H7 (cell line): ENCODE measurements around the gene LRCOL1. TPM values are rescaled to one million over a fixed set of nuclear protein-coding genes. Genes with fewer than 3 reads are reported as not detected.

Experiments
- DNase-seq: peaks from one replicate; pipeline ENCODE4 v3.0.0; 2012
- H3K27me3 ChIP-seq: 2 replicates; pipeline ENCODE4 v1.6.0; 2011; ENCODE audit warnings: mild to moderate bottlenecking, low read length; ENCODE audit not compliant: control insufficient read depth, insufficient read depth
- H3K36me3 ChIP-seq: replicated peaks from 2 replicates; pipeline ENCODE4 v1.5.1; 2011; ENCODE audit warnings: low read length; ENCODE audit not compliant: control insufficient read depth, insufficient read depth
- H3K4me3 ChIP-seq: 2 replicates; pipeline ENCODE4 v1.5.1; 2011; ENCODE audit warnings: low read depth, mild to moderate bottlenecking, control low read depth, low read length, moderate library complexity; ENCODE audit not compliant: insufficient read depth
- total RNA-seq: library from RNA; depleted of rRNA; stranded (reverse); fragments of >200 nt; shearing (Covaris generic); gene quantifications from 2 replicates; pipeline ENCODE4 v1.2.3, GENCODE V29; 2014

Gene LRCOL1
- total RNA-seq, 1 experiment from 2014 or later: not detected

- no peaks in the 10 kb centered on the region for H3K27me3 ChIP-seq
- peaks cover 3% of the 10 kb centered on the region for H3K36me3 ChIP-seq
- no peak for DNase-seq
- no peak overlapping the region for H3K4me3 ChIP-seq
Observed at GRCh38 chr12:132568826-132569480, 41.4 kb downstream of the LRCOL1 start.

GRCh38 chr12:132568301-132568700 is 42.1 kb downstream of the LRCOL1 start:
- peaks cover 3% of the 10 kb centered on the region for H3K36me3 ChIP-seq
- no peak overlapping the region for H3K4me3 ChIP-seq
- no peaks in the 10 kb centered on the region for H3K27me3 ChIP-seq
- DNase-seq: no peak

- no peak for DNase-seq
- Histone ChIP-seq H3K36me3 (peaks cover 2% of the 10 kb centered on the region), H3K27me3 (no peaks in the 10 kb centered on the region), H3K4me3 (no peak overlapping the region)
Observed at GRCh38 chr12:132566516-132567131, 43.8 kb downstream of the LRCOL1 start.

- no peak for DNase-seq
- peaks cover 2% of the 10 kb centered on the region for H3K36me3 ChIP-seq
- no peaks in the 10 kb centered on the region for H3K27me3 ChIP-seq
- no peak overlapping the region for H3K4me3 ChIP-seq
Observed at GRCh38 chr12:132565365-132565764, 45.0 kb downstream of the LRCOL1 start.

GRCh38 chr12:132563911-132564310 is 46.5 kb downstream of the LRCOL1 start:
- Histone ChIP-seq H3K4me3 (no peak overlapping the region), H3K27me3 (peaks cover 2% of the 10 kb centered on the region; the same call in 1 of the 2 replicates), H3K36me3 (peaks cover 2% of the 10 kb centered on the region)
- no peak for DNase-seq

- Histone ChIP-seq H3K27me3 (peaks cover 6% of the 10 kb centered on the region), H3K4me3 (no peak overlapping the region), H3K36me3 (peaks cover 2% of the 10 kb centered on the region; the same call in 1 of the 2 replicates)
- DNase-seq: no peak
Observed at GRCh38 chr12:132562489-132563021, 47.8 kb downstream of the LRCOL1 start.

- DNase-seq: peak; percentile 96
- Histone ChIP-seq H3K27me3 (peaks cover 6% of the 10 kb centered on the region), H3K36me3 (peaks cover 2% of the 10 kb centered on the region; the same call in 1 of the 2 replicates), H3K4me3 (peak overlapping the region; percentile 80; the same call in 1 of the 2 replicates)
Observed at GRCh38 chr12:132561427-132562156, 48.8 kb downstream of the LRCOL1 start.

GRCh38 chr12:132560614-132561426 is 49.6 kb downstream of the LRCOL1 start:
- H3K27me3 ChIP-seq: peaks cover 6% of the 10 kb centered on the region
- peak overlapping the region; percentile 80 for H3K4me3 ChIP-seq
- peaks cover 2% of the 10 kb centered on the region; the same call in 1 of the 2 replicates for H3K36me3 ChIP-seq
- peak; percentile 99 for DNase-seq

GRCh38 chr12:132560364-132560613 is 50.1 kb downstream of the LRCOL1 start:
- H3K36me3 ChIP-seq: no peaks in the 10 kb centered on the region
- H3K4me3 ChIP-seq: peak overlapping the region; percentile 80
- peak; percentile 95 for DNase-seq

GRCh38 chr12:132559652-132560363 is 50.6 kb downstream of the LRCOL1 start:
- peaks cover 6% of the 10 kb centered on the region for H3K27me3 ChIP-seq
- H3K4me3 ChIP-seq: peak overlapping the region; percentile 80
- peak; percentile 99 for DNase-seq
- H3K36me3 ChIP-seq: no peaks in the 10 kb centered on the region

More at GRCh38 chr12:132560364-132560613, 50.1 kb downstream of the LRCOL1 start:
- peaks cover 6% of the 10 kb centered on the region for H3K27me3 ChIP-seq

GRCh38 chr12:132558861-132559623 is 51.3 kb downstream of the LRCOL1 start:
- H3K27me3 ChIP-seq: peaks cover 6% of the 10 kb centered on the region
- H3K4me3 ChIP-seq: peak overlapping the region; percentile 58

GRCh38 chr12:132558042-132558856 is 52.1 kb downstream of the LRCOL1 start:
- peaks cover 6% of the 10 kb centered on the region for H3K27me3 ChIP-seq
- DNase-seq: no peak
- no peak overlapping the region for H3K4me3 ChIP-seq
- H3K36me3 ChIP-seq: no peaks in the 10 kb centered on the region

More at GRCh38 chr12:132558861-132559623, 51.3 kb downstream of the LRCOL1 start:
- no peak for DNase-seq
- no peaks in the 10 kb centered on the region for H3K36me3 ChIP-seq
